OCI-LY7 (cell line): ENCODE measurements around the gene IP6K3. TPM values are rescaled to one million over a fixed set of nuclear protein-coding genes. Genes with fewer than 3 reads are reported as not detected.

Experiments used
- BruUV-seq: library from RNA; stranded (reverse); fragments of 400-500 nt; replicated peaks from 2 replicates; lab custom pipeline; 2021; lab: Mats Ljungman, UMichigan
- CTCF ChIA-PET: fragments of 300-600 bp; sonication (Branson Sonifier 250); formaldehyde crosslinking; loops from one replicate; lab custom pipeline; 2022; ENCODE audit warnings: antibody characterized with exemption; ENCODE audit not compliant: unreplicated experiment; lab: Charles Lee
- POLR2A ChIA-PET: fragments of 300-600 bp; sonication (Branson Sonifier 250); formaldehyde crosslinking; loops from one replicate; lab custom pipeline; 2022; ENCODE audit warnings: antibody characterized with exemption; lab: Charles Lee
- DNase-seq: peaks from one replicate; pipeline ENCODE4 v3.0.0-alpha.2; 2015; ENCODE audit warnings: low spot score
- H2AFZ ChIP-seq: fragments of 200-600 bp; sonication (generic), shearing (Covaris generic); 2 replicates; pipeline ENCODE4 v1.6.1; 2014; ENCODE audit warnings: mild to moderate bottlenecking, antibody characterized with exemption, low read length, moderate library complexity
- H3K27ac ChIP-seq: fragments of 200-600 bp; sonication (generic); 2 replicates; pipeline ENCODE4 v1.5.1; 2014; ENCODE audit warnings: mixed run types, low read depth, mild to moderate bottlenecking, moderate library complexity, low read length, inconsistent platforms; ENCODE audit not compliant: poor library complexity, severe bottlenecking
- H3K36me3 ChIP-seq: fragments of 200-600 bp; sonication (generic); 2 replicates; pipeline ENCODE4 v1.6.1; 2014; ENCODE audit warnings: mild to moderate bottlenecking, antibody characterized with exemption, low read length, moderate library complexity, mixed read lengths; ENCODE audit not compliant: insufficient read depth
- H3K4me1 ChIP-seq: fragments of 200-600 bp; sonication (generic); 2 replicates; pipeline ENCODE4 v1.5.1; 2014; ENCODE audit warnings: mild to moderate bottlenecking, low read length; ENCODE audit not compliant: insufficient read depth, poor library complexity, severe bottlenecking
- H3K4me2 ChIP-seq: fragments of 200-600 bp; sonication (generic); 2 replicates; pipeline ENCODE4 v1.6.1; 2014; ENCODE audit warnings: mild to moderate bottlenecking, low read length
- H3K4me3 ChIP-seq: fragments of 200-600 bp; sonication (generic); 2 replicates; pipeline ENCODE4 v1.5.1; 2014; ENCODE audit warnings: mild to moderate bottlenecking, low read depth, low read length; ENCODE audit not compliant: poor library complexity, severe bottlenecking
- H3K79me2 ChIP-seq: fragments of 200-600 bp; sonication (generic); 2 replicates; pipeline ENCODE4 v1.6.1; 2016; ENCODE audit warnings: low read depth, mild to moderate bottlenecking, low read length, moderate library complexity, mixed read lengths; ENCODE audit not compliant: insufficient read depth
- H3K9me2 ChIP-seq: fragments of 200-600 bp; sonication (generic); 2 replicates; pipeline ENCODE4 v1.6.1; 2016; ENCODE audit warnings: mild to moderate bottlenecking, low read length, mixed read lengths; ENCODE audit not compliant: insufficient read depth
- H3K9me3 ChIP-seq: fragments of 200-600 bp; sonication (generic); 2 replicates; pipeline ENCODE4 v1.6.1; 2014; ENCODE audit warnings: mild to moderate bottlenecking, mixed run types, low read length, mixed read lengths
- H4K20me1 ChIP-seq: fragments of 200-600 bp; sonication (generic); 2 replicates; pipeline ENCODE4 v1.6.1; 2014; ENCODE audit warnings: mild to moderate bottlenecking, antibody characterized with exemption, low read length, moderate library complexity, mixed read lengths; ENCODE audit not compliant: insufficient read depth
- EZH2phosphoT487 ChIP-seq: fragments of 200-600 bp; sonication (generic); IDR thresholded peaks from 2 replicates; pipeline ENCODE4 v1.6.1; 2018; ENCODE audit warnings: low read depth, borderline replicate concordance, mild to moderate bottlenecking, mixed run types, antibody characterized with exemption, low read length, moderate library complexity, mixed read lengths
- intact Hi-C: fragments of 100-400 bp; cut with micrococcal nuclease; formaldehyde crosslinking; loops from one replicate; pipeline ENCODE4 v1.10.0; 2022; ENCODE audit not compliant: unreplicated experiment
- total RNA-seq, 2 experiments: library from RNA; depleted of rRNA in 1 of 2; stranded (reverse); fragments of >200 nt in 1 of 2; shearing (Covaris generic) in 1 of 2; gene quantifications; 2 replicates each; pipeline ENCODE4 v1.2.3, GENCODE V29; 2014 to 2022
- TF ChIP-seq, protein P1 (sequence below): fragments of 200-600 bp; sonication (generic); conservative IDR thresholded peaks from 2 replicates; pipeline ENCODE4 v1.5.1; 2014; ENCODE audit warnings: mild to moderate bottlenecking, antibody characterized with exemption, low read length, moderate library complexity, mixed read lengths

Gene IP6K3
- total RNA-seq, 2 experiments from 2014 or later, result not detected

DNA sequence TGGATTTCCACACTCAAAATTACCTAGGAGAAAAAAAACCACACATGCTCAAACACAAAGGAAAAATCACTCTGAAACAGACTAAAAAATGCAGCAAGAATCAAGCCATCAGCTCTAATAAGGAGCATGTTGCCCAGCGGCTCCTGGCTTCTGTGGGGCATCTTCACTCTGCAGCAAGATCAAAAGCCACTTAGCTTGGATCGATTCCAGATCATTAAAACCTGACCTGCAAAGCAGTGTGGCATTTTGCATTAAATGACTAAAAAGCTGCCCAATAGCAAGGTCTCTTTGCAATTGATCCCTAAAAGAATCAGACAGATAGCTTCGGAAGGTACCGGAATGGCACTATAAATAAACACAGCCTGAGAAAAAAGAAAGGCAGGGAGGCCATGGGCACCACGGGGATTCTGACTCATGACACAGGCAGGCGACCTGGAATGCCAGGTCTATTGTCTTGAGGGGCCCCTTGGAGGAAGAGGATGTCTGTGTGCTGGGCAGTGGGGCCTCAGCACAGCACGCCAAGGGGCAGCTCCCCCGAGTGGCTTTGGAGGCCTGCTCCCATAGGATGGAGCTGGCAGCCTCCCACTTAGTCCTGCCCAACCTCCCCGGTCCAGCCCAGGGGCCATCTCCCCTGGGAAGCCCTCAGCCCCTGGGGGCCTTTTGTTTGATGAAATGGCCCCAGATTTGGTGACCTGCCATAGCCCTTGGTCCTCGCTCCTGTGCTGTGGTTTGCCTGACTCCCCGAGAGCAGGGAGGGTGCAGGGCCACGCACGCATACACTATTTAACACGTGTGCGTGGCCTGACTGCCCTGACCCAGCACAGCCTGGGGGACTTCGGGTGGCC, 34.6 kb upstream of the IP6K3 start:
- Histone ChIP-seq H3K36me3 (peaks cover 96% of the 10 kb centered on the region), H4K20me1 (no peaks in the 10 kb centered on the region), H3K79me2 (peaks cover 3% of the 10 kb centered on the region; the same call in 1 of the 2 replicates), H3K9me2 (no peaks in the 10 kb centered on the region), H3K4me1 (peaks cover 8% of the 10 kb centered on the region), H2AFZ (no peak overlapping the region), H3K4me2 (no peak overlapping the region), H3K4me3 (no peak overlapping the region), H3K9me3 (no peaks in the 10 kb centered on the region), H3K27ac (no peak overlapping the region)
- BruUV-seq, result no TSS peak
- ChIA-PET POLR2A (no interaction called here), CTCF (no interaction called here)
- TF ChIP-seq EZH2phosphoT487, result no peak
- TF ChIP-seq, protein P1, sequence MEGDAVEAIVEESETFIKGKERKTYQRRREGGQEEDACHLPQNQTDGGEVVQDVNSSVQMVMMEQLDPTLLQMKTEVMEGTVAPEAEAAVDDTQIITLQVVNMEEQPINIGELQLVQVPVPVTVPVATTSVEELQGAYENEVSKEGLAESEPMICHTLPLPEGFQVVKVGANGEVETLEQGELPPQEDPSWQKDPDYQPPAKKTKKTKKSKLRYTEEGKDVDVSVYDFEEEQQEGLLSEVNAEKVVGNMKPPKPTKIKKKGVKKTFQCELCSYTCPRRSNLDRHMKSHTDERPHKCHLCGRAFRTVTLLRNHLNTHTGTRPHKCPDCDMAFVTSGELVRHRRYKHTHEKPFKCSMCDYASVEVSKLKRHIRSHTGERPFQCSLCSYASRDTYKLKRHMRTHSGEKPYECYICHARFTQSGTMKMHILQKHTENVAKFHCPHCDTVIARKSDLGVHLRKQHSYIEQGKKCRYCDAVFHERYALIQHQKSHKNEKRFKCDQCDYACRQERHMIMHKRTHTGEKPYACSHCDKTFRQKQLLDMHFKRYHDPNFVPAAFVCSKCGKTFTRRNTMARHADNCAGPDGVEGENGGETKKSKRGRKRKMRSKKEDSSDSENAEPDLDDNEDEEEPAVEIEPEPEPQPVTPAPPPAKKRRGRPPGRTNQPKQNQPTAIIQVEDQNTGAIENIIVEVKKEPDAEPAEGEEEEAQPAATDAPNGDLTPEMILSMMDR, result no peak
- no peak for DNase-seq
- intact Hi-C loops, result no loop called here

DNA sequence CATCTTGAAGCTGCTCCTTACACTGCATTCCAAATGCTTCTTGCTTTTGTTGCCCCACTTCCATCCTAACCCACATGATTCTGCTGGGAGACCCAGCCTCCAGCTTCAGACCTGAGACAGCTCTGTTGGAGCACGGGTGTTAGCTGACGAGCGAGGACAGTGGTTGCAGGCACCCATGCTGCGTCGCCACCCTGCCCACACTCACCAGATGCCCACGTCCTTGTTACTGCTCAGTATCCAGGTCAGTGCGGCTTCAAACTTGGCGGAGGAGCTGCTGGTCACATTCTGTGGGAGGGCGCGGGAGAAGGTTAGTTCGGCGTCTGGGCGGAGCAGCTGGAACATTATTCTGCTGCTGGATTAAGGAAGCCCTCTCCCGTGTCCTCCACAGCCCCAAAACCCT, 33.2 kb upstream of the IP6K3 start:
- Histone ChIP-seq H3K4me1 (peaks cover 3% of the 10 kb centered on the region), H4K20me1 (no peaks in the 10 kb centered on the region), H2AFZ (no peak overlapping the region), H3K27ac (no peak overlapping the region), H3K9me2 (no peaks in the 10 kb centered on the region), H3K4me3 (no peak overlapping the region), H3K36me3 (peaks cover 97% of the 10 kb centered on the region), H3K4me2 (no peak overlapping the region), H3K9me3 (no peaks in the 10 kb centered on the region), H3K79me2 (no peaks in the 10 kb centered on the region)
- no TSS peak for BruUV-seq
- CTCF ChIA-PET, result no interaction called here
- DNase-seq, result no peak
- intact Hi-C loops, result no loop called here
- TF ChIP-seq, protein P1, result no peak
- no peak for TF ChIP-seq EZH2phosphoT487
- POLR2A ChIA-PET, result interaction anchor here (0.8 kb wide), 1 partner anchor 9 kb away, joined by 3 read pairs; the partner anchor contains the start of gene LEMD2

DNA sequence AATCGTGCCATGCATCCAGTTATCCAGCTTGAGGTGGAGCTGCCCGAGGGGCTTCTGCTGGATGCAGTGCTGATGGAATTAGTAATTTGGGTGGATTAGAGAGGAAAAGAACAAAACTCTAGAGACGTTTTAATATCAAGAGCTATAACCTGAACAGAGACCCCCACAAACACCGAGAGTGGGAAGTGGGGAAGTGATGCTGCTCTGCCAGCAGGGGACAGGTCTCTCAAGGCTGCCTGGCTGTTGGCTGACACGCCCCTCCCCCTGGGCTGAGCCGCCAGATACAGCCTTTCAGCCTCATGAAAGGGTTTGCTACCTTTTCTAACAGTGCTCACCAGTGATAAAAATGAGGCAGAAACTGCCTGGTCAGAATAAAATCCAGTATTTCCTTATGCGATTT, 32.6 kb upstream of the IP6K3 start:
- TF ChIP-seq, protein P1, result no peak
- no peak for TF ChIP-seq EZH2phosphoT487
- intact Hi-C loops, result no loop called here
- Histone ChIP-seq H3K9me2 (no peaks in the 10 kb centered on the region), H3K4me3 (no peak overlapping the region), H3K9me3 (no peaks in the 10 kb centered on the region), H3K36me3 (peaks cover 97% of the 10 kb centered on the region), H3K4me2 (no peak overlapping the region), H3K79me2 (no peaks in the 10 kb centered on the region), H3K4me1 (peaks cover 3% of the 10 kb centered on the region), H2AFZ (no peak overlapping the region), H3K27ac (no peak overlapping the region), H4K20me1 (no peaks in the 10 kb centered on the region)
- BruUV-seq, result no TSS peak
- peak; percentile 15 for DNase-seq
- ChIA-PET CTCF (interaction anchor here (0.6 to 0.9 kb wide), 2 partner anchors 11 to 15 kb away, joined by 3 read pairs; no protein-coding TSS in a partner anchor), POLR2A (interaction anchor here (0.8 kb wide), 1 partner anchor 9 kb away, joined by 3 read pairs; the partner anchor contains the start of gene LEMD2)
